GM18951 (cell line): ENCODE data around the gene PPBP.

Source experiments
- POLR2A ChIP-seq: IDR thresholded peaks from 4 replicates; pipeline ENCODE4 v1.6.1; 2011; ENCODE audit warnings: mild to moderate bottlenecking; ENCODE audit not compliant: insufficient read length, insufficient read depth; ENCODE audit errors: extremely low read depth
- in situ Hi-C: fragments of 300-500 bp; cut with MboI; formaldehyde crosslinking; loops from one replicate; pipeline ENCODE4 v1.12.0; 2022; ENCODE audit warnings: low sequenced_read_pairs, mixed read lengths, inconsistent platforms; ENCODE audit not compliant: unreplicated experiment

Gene PPBP

GRCh38 chr4:73948990-73949706, 38.8 kb downstream of the PPBP start:
- in situ Hi-C loops, result no loop called here
- no peak for TF ChIP-seq POLR2A

- no peak for TF ChIP-seq POLR2A
- in situ Hi-C loops, result no loop called here
These were observed 39.7 kb downstream of the PPBP start for GRCh38 chr4:73948291-73948690.

GRCh38 chr4:73947239-73947985, 40.6 kb downstream of the PPBP start:
- in situ Hi-C loops, result no loop called here

GRCh38 chr4:73945674-73946449, 42.1 kb downstream of the PPBP start:
- in situ Hi-C loops, result no loop called here
- TF ChIP-seq POLR2A, result no peak

More at GRCh38 chr4:73947239-73947985, 40.6 kb downstream of the PPBP start:
- no peak for TF ChIP-seq POLR2A

- in situ Hi-C loops, result no loop called here
- TF ChIP-seq POLR2A, result no peak
These were observed 42.9 kb downstream of the PPBP start for GRCh38 chr4:73945140-73945539.

- TF ChIP-seq POLR2A, result no peak
- in situ Hi-C loops, result no loop called here
These were observed 43.7 kb downstream of the PPBP start for GRCh38 chr4:73944061-73944875.

- in situ Hi-C loops, result no loop called here
- TF ChIP-seq POLR2A, result no peak
These were observed 44.4 kb downstream of the PPBP start for GRCh38 chr4:73943555-73943954.

GRCh38 chr4:73936969-73937368, 51.0 kb downstream of the PPBP start:
- no peak for TF ChIP-seq POLR2A
- in situ Hi-C loops, result no loop called here
